ENCODE results near the gene ACTL10. TPM values are rescaled to one million over a fixed set of nuclear protein-coding genes. Genes with fewer than 3 reads are reported as not detected.
A peak's percentile ranks its signal among the peaks of the same experiment; 100 is the strongest.

Gene ACTL10
- total RNA-seq, 2 experiments from 2014 or later: 5.6 to 11.7 TPM

- Histone ChIP-seq H3K9me3 (ENCODE audit: low read length) (no peaks in the 10 kb centered on the region), H3K4me3 (ENCODE audit: low read depth, low read length, poor library complexity, severe bottlenecking) (peak overlapping the region; percentile 48), H3K27ac (ENCODE audit: low read depth, low read length, poor library complexity, severe bottlenecking) (peak overlapping the region; percentile 78), H2AFZ (ENCODE audit: low read length) (no peak overlapping the region), H3K79me2 (ENCODE audit: insufficient read depth, low read depth, low read length) (peaks cover 66% of the 10 kb centered on the region), H3K4me1 (ENCODE audit: insufficient read depth, low read length, poor library complexity, severe bottlenecking) (peaks cover 63% of the 10 kb centered on the region), H3K4me2 (ENCODE audit: low read length) (peak overlapping the region; percentile 97), H3K9me2 (ENCODE audit: insufficient read depth, low read length) (no peaks in the 10 kb centered on the region), H4K20me1 (ENCODE audit: insufficient read depth, low read length) (peaks cover 27% of the 10 kb centered on the region), H3K36me3 (ENCODE audit: insufficient read depth, low read length) (peaks cover 92% of the 10 kb centered on the region)
- POLR2A ChIA-PET: interaction anchor here (0.5 to 1.0 kb wide), 3 partner anchors 95 to 1027 kb away, joined by 3 read pairs; no protein-coding TSS in a partner anchor
- CTCF ChIA-PET (ENCODE audit: unreplicated experiment): interaction anchor here (1.5 to 2.9 kb wide), 2 partner anchors 13 to 51 kb away, joined by 4 to 16 read pairs; partner anchors contain the start of genes ACTL10 and ZNF341
- no TSS peak for BruUV-seq (replicated peaks)
- intact Hi-C loops (cut with micrococcal nuclease; ENCODE audit: unreplicated experiment): loop anchor here (10.0 kb wide), 1 partner anchor 1934 kb away; the partner anchor contains the start of gene SPAG4
- DNase-seq (ENCODE audit: low spot score): no peak
- TF ChIP-seq EZH2phosphoT487 (IDR thresholded peaks at IDR 0.05; ENCODE audit: borderline replicate concordance, low read depth, low read length): no peak
- no peak for TF ChIP-seq CTCF (conservative IDR thresholded peaks at IDR 0.05; ENCODE audit: low read length)
These were observed 13.9 kb downstream of the ACTL10 start for GRCh38 chr20:33680686-33681085.

- ChIA-PET CTCF (ENCODE audit: unreplicated experiment) (interaction anchor here (1.5 to 2.9 kb wide), 2 partner anchors 14 to 50 kb away, joined by 4 to 16 read pairs; partner anchors contain the start of genes ACTL10 and ZNF341), POLR2A (interaction anchor here (0.5 to 1.0 kb wide), 3 partner anchors 94 to 1027 kb away, joined by 3 read pairs; no protein-coding TSS in a partner anchor)
- BruUV-seq (replicated peaks): no TSS peak
- intact Hi-C loops (cut with micrococcal nuclease; ENCODE audit: unreplicated experiment): loop anchor here (10.0 kb wide), 1 partner anchor 1934 kb away; the partner anchor contains the start of gene SPAG4
- Histone ChIP-seq H3K4me3 (ENCODE audit: low read depth, low read length, poor library complexity, severe bottlenecking) (peak overlapping the region; percentile 48), H3K4me1 (ENCODE audit: insufficient read depth, low read length, poor library complexity, severe bottlenecking) (peaks cover 62% of the 10 kb centered on the region), H3K9me2 (ENCODE audit: insufficient read depth, low read length) (no peaks in the 10 kb centered on the region), H3K36me3 (ENCODE audit: insufficient read depth, low read length) (peaks cover 86% of the 10 kb centered on the region), H4K20me1 (ENCODE audit: insufficient read depth, low read length) (peaks cover 27% of the 10 kb centered on the region), H2AFZ (ENCODE audit: low read length) (no peak overlapping the region), H3K4me2 (ENCODE audit: low read length) (peak overlapping the region; percentile 97), H3K27ac (ENCODE audit: low read depth, low read length, poor library complexity, severe bottlenecking) (peak overlapping the region; percentile 78), H3K9me3 (ENCODE audit: low read length) (no peaks in the 10 kb centered on the region), H3K79me2 (ENCODE audit: insufficient read depth, low read depth, low read length) (peaks cover 66% of the 10 kb centered on the region)
- TF ChIP-seq CTCF (conservative IDR thresholded peaks at IDR 0.05; ENCODE audit: low read length) (no peak), EZH2phosphoT487 (IDR thresholded peaks at IDR 0.05; ENCODE audit: borderline replicate concordance, low read depth, low read length) (no peak)
- DNase-seq (ENCODE audit: low spot score): no peak
These were observed 14.5 kb downstream of the ACTL10 start for GRCh38 chr20:33681288-33681687.
